Tibial nerve (tissue), 3 donors: ENCODE results near the gene GNB1L.

Experiments
- CTCF ChIP-seq, 5 experiments: fragments of 200-600 bp in 3 of 5; fragments of 450-650 bp in 2 of 5; sonication (generic) in 3 of 5; IDR thresholded peaks; one replicate each; pipeline ENCODE4 v1.5.1; 2016 to 2019; ENCODE audit warnings: antibody characterized with exemption in 5 of 5, mild to moderate bottlenecking in 3 of 5, moderate library complexity in 2 of 5
- POLR2A ChIP-seq, 2 donors: fragments of 450-650 bp; IDR thresholded peaks; one replicate each; pipeline ENCODE4 v1.6.1; 2017; ENCODE audit warnings: antibody characterized with exemption in 2 of 2, mild to moderate bottlenecking in 2 of 2, moderate library complexity in 2 of 2

GRCh38 chr22:19821523-19822300 is 33.0 kb downstream of the GNB1L start:
- TF ChIP-seq CTCF (IDR thresholded peaks at IDR 0.05) = no peak
- TF ChIP-seq POLR2A (IDR thresholded peaks at IDR 0.05) = no peak
